BE2C (cell line): ENCODE data around the gene CASK.
"Not testable (repeated sequence)": the region's sequence is repeated elsewhere in the genome, so short reads cannot be mapped to it uniquely, and the experiment has no call there.

ENCODE experiments used
- DNase-seq: peaks from one replicate; pipeline ENCODE4 v3.0.0-alpha.2; 2020
- H3K27me3 ChIP-seq: fragments of 250-450 bp; sonication (Bioruptor Pico); 2 replicates; pipeline ENCODE4 v1.5.1; 2020; ENCODE audit warnings: mild to moderate bottlenecking
- H3K36me3 ChIP-seq: fragments of 250-450 bp; sonication (Bioruptor Pico); 2 replicates; pipeline ENCODE4 v1.5.1; 2020; ENCODE audit warnings: mild to moderate bottlenecking
- H3K4me1 ChIP-seq: fragments of 250-450 bp; sonication (Bioruptor Pico); 2 replicates; pipeline ENCODE4 v1.5.1; 2020
- H3K4me3 ChIP-seq: 2 replicates; pipeline ENCODE4 v1.5.1; 2011; ENCODE audit warnings: low read depth, low read length
- H3K9me3 ChIP-seq: fragments of 250-450 bp; sonication (Bioruptor Pico); 2 replicates; pipeline ENCODE4 v1.5.1; 2020
- CTCF ChIP-seq: IDR thresholded peaks from 2 replicates; pipeline ENCODE4 v1.5.1; 2012; ENCODE audit warnings: mild to moderate bottlenecking, low read depth, low read length

Gene CASK

GRCh38 chrX:41684138-41684537 lies 239.2 kb downstream of the CASK start:
- no peak for DNase-seq
- Histone ChIP-seq H3K9me3 (no peaks in the 10 kb centered on the region), H3K4me3 (no peak overlapping the region), H3K36me3 (no peaks in the 10 kb centered on the region), H3K4me1 (no peaks in the 10 kb centered on the region), H3K27me3 (no peaks in the 10 kb centered on the region)
- no peak for TF ChIP-seq CTCF

- Histone ChIP-seq H3K27me3 (no peaks in the 10 kb centered on the region), H3K4me1 (no peaks in the 10 kb centered on the region), H3K4me3 (no peak overlapping the region), H3K9me3 (no peaks in the 10 kb centered on the region), H3K36me3 (no peaks in the 10 kb centered on the region)
- TF ChIP-seq CTCF = no peak
- DNase-seq = no peak
Measured at GRCh38 chrX:41677183-41678060, 245.9 kb downstream of the CASK start.

GRCh38 chrX:41676361-41676760 lies 247.0 kb downstream of the CASK start:
- H3K4me3 ChIP-seq, H3K27me3 ChIP-seq, DNase-seq, H3K36me3 ChIP-seq, H3K4me1 ChIP-seq, H3K9me3 ChIP-seq: not testable (repeated sequence)

GRCh38 chrX:41672643-41673042 lies 250.7 kb downstream of the CASK start:
- TF ChIP-seq CTCF = no peak
- no peak for DNase-seq
- H3K9me3 ChIP-seq = no peaks in the 10 kb centered on the region
- no peaks in the 10 kb centered on the region for H3K27me3 ChIP-seq
- no peak overlapping the region for H3K4me3 ChIP-seq
- no peaks in the 10 kb centered on the region for H3K36me3 ChIP-seq
- no peaks in the 10 kb centered on the region for H3K4me1 ChIP-seq

- TF ChIP-seq CTCF = no peak
- no peaks in the 10 kb centered on the region for H3K9me3 ChIP-seq
- no peaks in the 10 kb centered on the region for H3K4me1 ChIP-seq
- no peaks in the 10 kb centered on the region for H3K36me3 ChIP-seq
- DNase-seq = no peak
- H3K4me3 ChIP-seq = no peak overlapping the region
- H3K27me3 ChIP-seq = no peaks in the 10 kb centered on the region
Measured at GRCh38 chrX:41671082-41671481, 252.3 kb downstream of the CASK start.

- Histone ChIP-seq H3K36me3 (no peaks in the 10 kb centered on the region), H3K9me3 (no peaks in the 10 kb centered on the region), H3K4me3 (no peak overlapping the region), H3K4me1 (no peaks in the 10 kb centered on the region), H3K27me3 (no peaks in the 10 kb centered on the region)
- no peak for DNase-seq
- TF ChIP-seq CTCF = no peak
Measured at GRCh38 chrX:41670112-41670511, 253.2 kb downstream of the CASK start.
